ENCODE measurements around the gene UBE2D3.

Gene UBE2D3

GRCh38 chr4:102849579-102850104 is 22.3 kb upstream of the UBE2D3 start:
- no peak for DNase-seq (ENCODE audit: low read depth)
- TF ChIP-seq CTCF (IDR thresholded peaks at IDR 0.05; ENCODE audit: insufficient read depth, low read depth, low read length, missing control alignments), result no peak
- H3K4me3 ChIP-seq (ENCODE audit: low read length), result no peak overlapping the region

- TF ChIP-seq CTCF (IDR thresholded peaks at IDR 0.05; ENCODE audit: insufficient read depth, low read depth, low read length, missing control alignments), result no peak
- no peak overlapping the region for H3K4me3 ChIP-seq (ENCODE audit: low read length)
- DNase-seq (ENCODE audit: low read depth), result no peak
Observed at GRCh38 chr4:102847687-102848086, 20.3 kb upstream of the UBE2D3 start.

GRCh38 chr4:102843938-102844337 is 16.6 kb upstream of the UBE2D3 start:
- TF ChIP-seq CTCF (IDR thresholded peaks at IDR 0.05; ENCODE audit: insufficient read depth, low read depth, low read length, missing control alignments), result no peak
- no peak overlapping the region for H3K4me3 ChIP-seq (ENCODE audit: low read length)
- no peak for DNase-seq (ENCODE audit: low read depth)

- peak; percentile 74 for DNase-seq (ENCODE audit: low read depth)
- H3K4me3 ChIP-seq (ENCODE audit: low read length), result no peak overlapping the region
- TF ChIP-seq CTCF (IDR thresholded peaks at IDR 0.05; ENCODE audit: insufficient read depth, low read depth, low read length, missing control alignments), result no peak
Observed at GRCh38 chr4:102843273-102843672, 15.9 kb upstream of the UBE2D3 start.

- no peak for DNase-seq (ENCODE audit: low read depth)
- H3K4me3 ChIP-seq (ENCODE audit: low read length), result no peak overlapping the region
- no peak for TF ChIP-seq CTCF (IDR thresholded peaks at IDR 0.05; ENCODE audit: insufficient read depth, low read depth, low read length, missing control alignments)
Observed at GRCh38 chr4:102842367-102842766, 15.0 kb upstream of the UBE2D3 start.

- DNase-seq (ENCODE audit: low read depth), result peak; percentile 27
- no peak for TF ChIP-seq CTCF (IDR thresholded peaks at IDR 0.05; ENCODE audit: insufficient read depth, low read depth, low read length, missing control alignments)
Observed at GRCh38 chr4:102836596-102836995, 9.2 kb upstream of the UBE2D3 start.

GRCh38 chr4:102832667-102833066 is 5.3 kb upstream of the UBE2D3 start:
- no peak overlapping the region for H3K4me3 ChIP-seq (ENCODE audit: low read length)
- no peak for TF ChIP-seq CTCF (IDR thresholded peaks at IDR 0.05; ENCODE audit: insufficient read depth, low read depth, low read length, missing control alignments)
- no peak for DNase-seq (ENCODE audit: low read depth)

More at GRCh38 chr4:102836596-102836995, 9.2 kb upstream of the UBE2D3 start:
- H3K4me3 ChIP-seq (ENCODE audit: low read length), result no peak overlapping the region

All from epithelial cell of esophagus (primary cell).